SK-N-MC (cell line): Measurements from ENCODE around the gene SLC4A5.

Source experiments
- EZH2 ChIP-seq: fragments of 200-600 bp; sonication (generic); IDR thresholded peaks from one replicate; pipeline ENCODE4 v1.6.1; 2017; ENCODE audit warnings: antibody characterized with exemption
- POLR2AphosphoS5 ChIP-seq: IDR thresholded peaks from 2 replicates; pipeline ENCODE4 v1.6.1; 2012; ENCODE audit warnings: mild to moderate bottlenecking, low read depth, low read length, borderline replicate concordance

DNA sequence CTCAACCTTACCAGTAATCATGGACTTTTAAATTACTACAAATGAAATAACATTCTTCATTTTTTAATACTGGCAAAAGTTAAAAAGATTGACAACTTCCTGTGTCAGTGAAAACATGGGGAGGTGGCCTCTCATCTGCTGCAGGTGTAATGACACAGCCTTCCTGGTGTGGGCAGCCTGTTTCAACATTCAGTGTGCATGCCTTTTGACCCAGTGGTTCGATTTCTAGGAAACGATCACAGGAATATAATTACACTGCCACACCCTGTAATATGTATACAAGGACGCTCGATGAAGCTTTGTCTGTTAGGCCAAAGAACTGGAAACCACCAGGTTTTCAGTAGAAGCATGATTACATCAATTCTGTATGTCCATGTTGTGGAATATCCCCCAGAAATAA lies 76.1 kb downstream of the SLC4A5 start:
- no peak for TF ChIP-seq EZH2
- no peak for TF ChIP-seq POLR2AphosphoS5
